SU-DHL-6 (cell line): ENCODE results near the gene CTNND2.

Experiments used
- EZH2phosphoT487 ChIP-seq: fragments of 200-600 bp; sonication (generic), shearing (Covaris generic); conservative IDR thresholded peaks from 2 replicates; pipeline ENCODE4 v1.6.1; 2018; ENCODE audit warnings: mild to moderate bottlenecking, antibody characterized with exemption, low read length, moderate library complexity, mixed read lengths
- TF ChIP-seq, protein P1 (sequence below): fragments of 200-600 bp; sonication (generic); IDR thresholded peaks from one replicate; pipeline ENCODE4 v1.5.1; 2017; ENCODE audit warnings: antibody characterized with exemption, mild to moderate bottlenecking, low read length, moderate library complexity; ENCODE audit not compliant: insufficient read depth, poor library complexity, severe bottlenecking

DNA sequence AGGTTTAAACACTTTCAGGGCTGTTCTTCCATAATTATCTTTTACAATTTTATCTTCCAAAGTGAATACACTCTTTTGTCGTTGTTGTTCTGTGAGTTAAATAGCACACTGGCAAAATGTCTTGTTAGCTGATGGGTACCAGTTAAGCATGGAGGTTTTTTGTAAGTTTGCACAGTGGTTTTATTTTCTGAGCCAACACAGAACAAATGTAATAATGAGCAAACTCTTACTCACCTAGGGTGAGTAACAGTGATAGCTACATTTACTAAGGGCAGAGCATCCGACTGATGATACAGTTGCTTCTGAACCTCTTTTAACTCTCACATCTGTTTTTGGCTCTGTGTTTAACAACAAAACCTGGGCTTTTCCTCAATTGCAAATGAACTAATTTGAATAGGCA lies 103.2 kb downstream of the CTNND2 start:
- TF ChIP-seq, protein P1, sequence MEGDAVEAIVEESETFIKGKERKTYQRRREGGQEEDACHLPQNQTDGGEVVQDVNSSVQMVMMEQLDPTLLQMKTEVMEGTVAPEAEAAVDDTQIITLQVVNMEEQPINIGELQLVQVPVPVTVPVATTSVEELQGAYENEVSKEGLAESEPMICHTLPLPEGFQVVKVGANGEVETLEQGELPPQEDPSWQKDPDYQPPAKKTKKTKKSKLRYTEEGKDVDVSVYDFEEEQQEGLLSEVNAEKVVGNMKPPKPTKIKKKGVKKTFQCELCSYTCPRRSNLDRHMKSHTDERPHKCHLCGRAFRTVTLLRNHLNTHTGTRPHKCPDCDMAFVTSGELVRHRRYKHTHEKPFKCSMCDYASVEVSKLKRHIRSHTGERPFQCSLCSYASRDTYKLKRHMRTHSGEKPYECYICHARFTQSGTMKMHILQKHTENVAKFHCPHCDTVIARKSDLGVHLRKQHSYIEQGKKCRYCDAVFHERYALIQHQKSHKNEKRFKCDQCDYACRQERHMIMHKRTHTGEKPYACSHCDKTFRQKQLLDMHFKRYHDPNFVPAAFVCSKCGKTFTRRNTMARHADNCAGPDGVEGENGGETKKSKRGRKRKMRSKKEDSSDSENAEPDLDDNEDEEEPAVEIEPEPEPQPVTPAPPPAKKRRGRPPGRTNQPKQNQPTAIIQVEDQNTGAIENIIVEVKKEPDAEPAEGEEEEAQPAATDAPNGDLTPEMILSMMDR, result no peak
- no peak for TF ChIP-seq EZH2phosphoT487
